Measurements from ENCODE around the gene TJP2. TPM values are rescaled to one million over a fixed set of nuclear protein-coding genes. Genes with fewer than 3 reads are reported as not detected.
A peak's percentile ranks its signal among the peaks of the same experiment; 100 is the strongest.
"Not testable (repeated sequence)": the region's sequence is repeated elsewhere in the genome, so short reads cannot be mapped to it uniquely, and the experiment has no call there.

Gene TJP2
- total RNA-seq, 2 experiments from 2014 or later, result 16.9 to 17.6 TPM

GRCh38 chr9:69147041-69147834 lies 26.8 kb upstream of the TJP2 start:
- Mint-ChIP-seq H3K9me3 (ENCODE audit: low read depth) (no peaks in the 10 kb centered on the region), H3K27me3 (peaks cover 7% of the 10 kb centered on the region), H3K4me1 (no peaks in the 10 kb centered on the region), H3K36me3 (no peaks in the 10 kb centered on the region), H3K4me3 (no peak overlapping the region), H3K27ac (no peak overlapping the region)
- DNase-seq (peak; percentile 23), ATAC-seq (no peak)
- CTCF ChIA-PET, result no interaction called here

GRCh38 chr9:69149321-69149807 lies 24.7 kb upstream of the TJP2 start:
- H3K36me3 Mint-ChIP-seq, result no peaks in the 10 kb centered on the region
- H3K4me3 Mint-ChIP-seq, result no peak overlapping the region
- DNase-seq (peak; percentile 33), ATAC-seq (no peak)
- CTCF ChIA-PET, result no interaction called here
- H3K9me3 Mint-ChIP-seq (ENCODE audit: low read depth), result no peaks in the 10 kb centered on the region
- H3K27me3 Mint-ChIP-seq, result peaks cover 5% of the 10 kb centered on the region
- no peak overlapping the region for H3K27ac Mint-ChIP-seq
- H3K4me1 Mint-ChIP-seq, result no peaks in the 10 kb centered on the region

- no peaks in the 10 kb centered on the region for H3K4me1 Mint-ChIP-seq
- ATAC-seq (no peak), DNase-seq (peak; percentile 22)
- no peak overlapping the region for H3K4me3 Mint-ChIP-seq
- H3K9me3 Mint-ChIP-seq (ENCODE audit: low read depth), result no peaks in the 10 kb centered on the region
- H3K27me3 Mint-ChIP-seq, result no peaks in the 10 kb centered on the region
- CTCF ChIA-PET, result no interaction called here
- no peak overlapping the region for H3K27ac Mint-ChIP-seq
- H3K36me3 Mint-ChIP-seq, result no peaks in the 10 kb centered on the region
Observed at GRCh38 chr9:69151506-69151905, 22.6 kb upstream of the TJP2 start.

GRCh38 chr9:69153707-69154521 lies 20.2 kb upstream of the TJP2 start:
- CTCF ChIA-PET, result interaction anchor here (0.6 to 1.9 kb wide), 2 partner anchors 32 to 39 kb away, joined by 3 to 8 read pairs; no protein-coding TSS in a partner anchor
- H3K4me3 Mint-ChIP-seq, result no peak overlapping the region
- no peaks in the 10 kb centered on the region for H3K36me3 Mint-ChIP-seq
- no peak for DNase-seq
- no peaks in the 10 kb centered on the region for H3K27me3 Mint-ChIP-seq
- no peak overlapping the region for H3K27ac Mint-ChIP-seq
- no peak for ATAC-seq
- no peaks in the 10 kb centered on the region for H3K4me1 Mint-ChIP-seq
- no peaks in the 10 kb centered on the region for H3K9me3 Mint-ChIP-seq (ENCODE audit: low read depth)

- CTCF ChIA-PET, result no interaction called here
Observed at GRCh38 chr9:69155341-69156030, 18.6 kb upstream of the TJP2 start.

GRCh38 chr9:69157751-69158466 lies 16.2 kb upstream of the TJP2 start:
- ATAC-seq (no peak), DNase-seq (peak; percentile 11)
- no peak overlapping the region for H3K27ac Mint-ChIP-seq
- H3K36me3 Mint-ChIP-seq, result no peaks in the 10 kb centered on the region
- no peaks in the 10 kb centered on the region for H3K9me3 Mint-ChIP-seq (ENCODE audit: low read depth)
- no peaks in the 10 kb centered on the region for H3K4me1 Mint-ChIP-seq
- H3K27me3 Mint-ChIP-seq, result no peaks in the 10 kb centered on the region
- H3K4me3 Mint-ChIP-seq, result no peak overlapping the region
- CTCF ChIA-PET, result interaction anchor here (0.6 to 1.2 kb wide), 5 partner anchors 9 to 301 kb away, joined by 3 read pairs; no protein-coding TSS in a partner anchor

More at GRCh38 chr9:69155341-69156030, 18.6 kb upstream of the TJP2 start:
- Mint-ChIP-seq H3K4me3 (no peak overlapping the region), H3K36me3 (no peaks in the 10 kb centered on the region), H3K9me3 (ENCODE audit: low read depth) (no peaks in the 10 kb centered on the region), H3K27me3 (no peaks in the 10 kb centered on the region), H3K4me1 (no peaks in the 10 kb centered on the region), H3K27ac (no peak overlapping the region)
- ATAC-seq (no peak), DNase-seq (peak; percentile 22)

- Mint-ChIP-seq H3K36me3 (no peaks in the 10 kb centered on the region), H3K4me3 (no peak overlapping the region), H3K27me3 (no peaks in the 10 kb centered on the region), H3K27ac (no peak overlapping the region), H3K4me1 (no peaks in the 10 kb centered on the region), H3K9me3 (ENCODE audit: low read depth) (no peaks in the 10 kb centered on the region)
- DNase-seq, result peak; percentile 14
- CTCF ChIA-PET, result interaction anchor here (0.6 to 1.2 kb wide), 6 partner anchors 10 to 301 kb away, joined by 3 read pairs; no protein-coding TSS in a partner anchor
- ATAC-seq, result no peak
Observed at GRCh38 chr9:69158471-69158870, 15.6 kb upstream of the TJP2 start.

- ATAC-seq; CTCF ChIA-PET; DNase-seq; H3K9me3 Mint-ChIP-seq (ENCODE audit: low read depth); H3K4me3 Mint-ChIP-seq; H3K27ac Mint-ChIP-seq; H3K27me3 Mint-ChIP-seq; H3K36me3 Mint-ChIP-seq: not testable (repeated sequence)
- peaks cover 11% of the 10 kb centered on the region for H3K4me1 Mint-ChIP-seq
Observed at GRCh38 chr9:69164573-69164972, 9.5 kb upstream of the TJP2 start.

GRCh38 chr9:69165581-69165980 lies 8.5 kb upstream of the TJP2 start:
- H3K4me3 Mint-ChIP-seq, result no peak overlapping the region
- H3K36me3 Mint-ChIP-seq, result no peaks in the 10 kb centered on the region
- no peaks in the 10 kb centered on the region for H3K9me3 Mint-ChIP-seq (ENCODE audit: low read depth)
- DNase-seq (peak; percentile 25), ATAC-seq (no peak)
- CTCF ChIA-PET, result interaction anchor here (1.3 to 2.1 kb wide), 3 partner anchors 20 to 111 kb away, joined by 3 to 4 read pairs (median 4); no protein-coding TSS in a partner anchor
- H3K27ac Mint-ChIP-seq, result no peak overlapping the region
- H3K27me3 Mint-ChIP-seq, result peaks cover 1% of the 10 kb centered on the region
- H3K4me1 Mint-ChIP-seq, result peaks cover 12% of the 10 kb centered on the region

- CTCF ChIA-PET, result interaction anchor here (0.9 to 3.6 kb wide), 7 partner anchors 10 to 189 kb away, joined by 3 to 20 read pairs (median 6); partner anchors contain the start of gene FXN
- Mint-ChIP-seq H3K9me3 (ENCODE audit: low read depth) (no peaks in the 10 kb centered on the region), H3K4me3 (peak overlapping the region; percentile 71), H3K36me3 (no peaks in the 10 kb centered on the region), H3K4me1 (peaks cover 23% of the 10 kb centered on the region), H3K27me3 (peaks cover 21% of the 10 kb centered on the region), H3K27ac (peak overlapping the region; percentile 61)
- ATAC-seq (peak; percentile 77), DNase-seq (peak; percentile 77)
Observed at GRCh38 chr9:69168709-69169217, 5.3 kb upstream of the TJP2 start.

GRCh38 chr9:69170231-69170630 lies 3.8 kb upstream of the TJP2 start:
- Mint-ChIP-seq H3K36me3 (no peaks in the 10 kb centered on the region), H3K9me3 (ENCODE audit: low read depth) (no peaks in the 10 kb centered on the region), H3K4me1 (peaks cover 33% of the 10 kb centered on the region), H3K4me3 (no peak overlapping the region), H3K27me3 (peaks cover 28% of the 10 kb centered on the region), H3K27ac (no peak overlapping the region)
- DNase-seq (no peak), ATAC-seq (no peak)
- CTCF ChIA-PET, result interaction anchor here (1.5 to 3.6 kb wide), 3 partner anchors 8 to 23 kb away, joined by 3 to 20 read pairs (median 6); no protein-coding TSS in a partner anchor

- Mint-ChIP-seq H3K36me3 (no peaks in the 10 kb centered on the region), H3K4me3 (no peak overlapping the region), H3K4me1 (peaks cover 41% of the 10 kb centered on the region), H3K9me3 (ENCODE audit: low read depth) (no peaks in the 10 kb centered on the region), H3K27ac (no peak overlapping the region), H3K27me3 (peaks cover 32% of the 10 kb centered on the region)
- CTCF ChIA-PET, result interaction anchor here (3.6 kb wide), 1 partner anchor 22 kb away, joined by 20 read pairs; no protein-coding TSS in a partner anchor
- ATAC-seq (no peak), DNase-seq (no peak)
Observed at GRCh38 chr9:69171049-69171448, 3.0 kb upstream of the TJP2 start.
